Testis (tissue), 3 donors: Measurements from ENCODE around the gene ARID1B. TPM values are rescaled to one million over a fixed set of nuclear protein-coding genes. Genes with fewer than 3 reads are reported as not detected.

Source experiments
- DNase-seq: peaks from one replicate; pipeline ENCODE4 v3.0.0-alpha.2; 2019
- H3K27ac ChIP-seq, 2 donors: fragments of 200-600 bp; sonication (generic); one replicate each; pipeline ENCODE4 v1.5.1; 2019
- H3K27me3 ChIP-seq: fragments of 200-600 bp; sonication (generic); one replicate; pipeline ENCODE4 v1.5.1; 2019
- H3K36me3 ChIP-seq: fragments of 200-600 bp; sonication (generic); one replicate; pipeline ENCODE4 v1.5.1; 2017; ENCODE audit warnings: low read depth; ENCODE audit errors: missing control alignments
- H3K4me1 ChIP-seq: fragments of 200-600 bp; sonication (generic); one replicate; pipeline ENCODE4 v1.5.1; 2019
- H3K4me3 ChIP-seq, 2 donors: fragments of 200-600 bp; sonication (generic); one replicate each; pipeline ENCODE4 v1.5.1; 2017 to 2019
- H3K9me3 ChIP-seq: fragments of 200-600 bp; sonication (generic); one replicate; pipeline ENCODE4 v1.5.1; 2017
- POLR2A ChIP-seq: fragments of 450-650 bp; IDR thresholded peaks from one replicate; pipeline ENCODE4 v1.6.1; 2017; ENCODE audit warnings: antibody characterized with exemption, mild to moderate bottlenecking, moderate library complexity
- WGBS, 2 donors: methylation state at CpG; one replicate each; pipeline ENCODE4 v1.1.5; 2018; 5-methylcytosine and 5-hydroxymethylcytosine counted together
- intact Hi-C: fragments of 100-400 bp; cut with DNase I; formaldehyde crosslinking; loops from one replicate; pipeline ENCODE4 v1.15.1; 2023; ENCODE audit warnings: low total_unique reads
- polyA plus RNA-seq: library from polyadenylated mRNA; stranded (reverse); fragments of 350-450 nt; fragmentation: Illumina TruSeq; extraction: RNeasy Lipid Tissue Mini Kit (QIAGEN cat#74804); gene quantifications from one replicate; pipeline ENCODE4 v1.2.3, GENCODE V29; 2014; ENCODE audit warnings: low read depth, low replicate concordance; ENCODE audit not compliant: insufficient read depth
- total RNA-seq, 2 donors: library from RNA; depleted of rRNA; stranded (reverse); fragments of >200 nt; gene quantifications; one replicate each; pipeline ENCODE4 v1.2.3, GENCODE V29; 2016
- TF ChIP-seq, protein P1 (sequence below), 3 experiments: fragments of 450-650 bp in 2 of 3; fragments of 200-600 bp in 1 of 3; sonication (generic) in 1 of 3; IDR thresholded peaks; one replicate each; pipeline ENCODE4 v1.5.1; 2016 to 2019; ENCODE audit warnings: antibody characterized with exemption in 3 of 3, mild to moderate bottlenecking in 2 of 3, moderate library complexity in 1 of 3

Gene ARID1B
- total and polyA plus RNA-seq, 3 donors from 2014 or later, result 26.2 to 126 (median 103) TPM

DNA sequence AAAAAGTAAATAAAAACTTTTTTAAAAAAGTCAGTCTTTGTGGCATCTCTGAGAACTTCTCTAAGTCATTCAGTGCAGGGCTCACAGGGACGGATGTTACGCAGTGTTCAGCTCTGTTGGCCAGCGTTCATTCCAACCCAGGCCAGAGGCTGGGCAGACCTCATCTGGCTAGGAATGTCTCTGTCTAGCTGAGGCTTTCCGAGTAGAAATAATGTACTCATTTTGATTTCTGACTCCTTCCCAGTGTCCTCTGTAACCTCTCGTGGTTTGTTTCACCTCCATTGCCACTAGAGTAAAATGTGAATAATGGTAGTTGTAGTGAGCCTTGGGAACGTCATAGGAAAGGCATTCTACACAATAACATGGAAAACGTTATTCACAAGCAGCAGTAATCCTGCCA is 411.0 kb downstream of the ARID1B start:
- TF ChIP-seq POLR2A, result no peak
- TF ChIP-seq, protein P1, sequence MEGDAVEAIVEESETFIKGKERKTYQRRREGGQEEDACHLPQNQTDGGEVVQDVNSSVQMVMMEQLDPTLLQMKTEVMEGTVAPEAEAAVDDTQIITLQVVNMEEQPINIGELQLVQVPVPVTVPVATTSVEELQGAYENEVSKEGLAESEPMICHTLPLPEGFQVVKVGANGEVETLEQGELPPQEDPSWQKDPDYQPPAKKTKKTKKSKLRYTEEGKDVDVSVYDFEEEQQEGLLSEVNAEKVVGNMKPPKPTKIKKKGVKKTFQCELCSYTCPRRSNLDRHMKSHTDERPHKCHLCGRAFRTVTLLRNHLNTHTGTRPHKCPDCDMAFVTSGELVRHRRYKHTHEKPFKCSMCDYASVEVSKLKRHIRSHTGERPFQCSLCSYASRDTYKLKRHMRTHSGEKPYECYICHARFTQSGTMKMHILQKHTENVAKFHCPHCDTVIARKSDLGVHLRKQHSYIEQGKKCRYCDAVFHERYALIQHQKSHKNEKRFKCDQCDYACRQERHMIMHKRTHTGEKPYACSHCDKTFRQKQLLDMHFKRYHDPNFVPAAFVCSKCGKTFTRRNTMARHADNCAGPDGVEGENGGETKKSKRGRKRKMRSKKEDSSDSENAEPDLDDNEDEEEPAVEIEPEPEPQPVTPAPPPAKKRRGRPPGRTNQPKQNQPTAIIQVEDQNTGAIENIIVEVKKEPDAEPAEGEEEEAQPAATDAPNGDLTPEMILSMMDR (IDR thresholded peaks at IDR 0.05), result no peak
- Histone ChIP-seq H3K36me3 (no peaks in the 10 kb centered on the region), H3K4me3 (no peak overlapping the region), H3K27ac (no peak overlapping the region), H3K4me1 (peaks cover 15% of the 10 kb centered on the region), H3K27me3 (no peaks in the 10 kb centered on the region), H3K9me3 (no peaks in the 10 kb centered on the region)
- intact Hi-C loops, result loop anchor here (10.0 kb wide), 1 partner anchor 153 kb away; no protein-coding TSS in a partner anchor
- 82 to 83% methylated on average over 7 of the region's 7 CpGs for WGBS, 2 donors
- DNase-seq, result no peak

DNA sequence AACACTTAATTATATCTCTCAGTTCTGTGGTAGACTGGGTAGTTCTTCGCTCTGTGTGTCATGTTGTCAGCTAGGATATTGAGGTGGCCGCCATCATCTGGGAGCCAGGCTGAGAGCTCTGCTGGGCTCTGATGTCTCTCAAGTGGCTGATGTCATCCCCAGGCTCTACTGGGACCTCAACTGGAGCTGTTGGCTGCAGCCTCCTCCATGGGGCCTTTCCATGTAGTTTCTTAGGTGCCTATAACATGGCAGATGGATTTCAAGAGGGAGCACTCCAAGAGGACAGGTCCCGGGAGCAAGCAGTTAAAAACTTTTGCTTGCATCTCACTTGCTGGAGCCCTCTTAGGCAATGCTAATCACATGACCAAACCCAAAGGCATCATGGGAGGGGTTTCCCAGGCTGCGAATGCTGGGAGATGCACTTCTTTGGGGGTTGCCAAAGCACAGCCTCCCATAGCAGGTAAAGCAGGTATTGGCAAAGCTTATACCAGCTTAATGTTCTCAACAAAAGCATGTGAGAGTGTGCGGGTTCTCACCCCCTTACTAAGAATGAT is 416.3 kb downstream of the ARID1B start:
- TF ChIP-seq, protein P1 (IDR thresholded peaks at IDR 0.05), result no peak
- TF ChIP-seq POLR2A, result no peak
- peaks cover 10% of the 10 kb centered on the region for H3K4me1 ChIP-seq
- H3K36me3 ChIP-seq, result no peaks in the 10 kb centered on the region
- H3K27me3 ChIP-seq, result no peaks in the 10 kb centered on the region
- no peak overlapping the region for H3K4me3 ChIP-seq
- H3K27ac ChIP-seq, result no peak overlapping the region
- WGBS, 2 donors, result 97% methylated on average over 5 of the region's 5 CpGs
- intact Hi-C loops, result no loop called here
- no peaks in the 10 kb centered on the region for H3K9me3 ChIP-seq
- no peak for DNase-seq

DNA sequence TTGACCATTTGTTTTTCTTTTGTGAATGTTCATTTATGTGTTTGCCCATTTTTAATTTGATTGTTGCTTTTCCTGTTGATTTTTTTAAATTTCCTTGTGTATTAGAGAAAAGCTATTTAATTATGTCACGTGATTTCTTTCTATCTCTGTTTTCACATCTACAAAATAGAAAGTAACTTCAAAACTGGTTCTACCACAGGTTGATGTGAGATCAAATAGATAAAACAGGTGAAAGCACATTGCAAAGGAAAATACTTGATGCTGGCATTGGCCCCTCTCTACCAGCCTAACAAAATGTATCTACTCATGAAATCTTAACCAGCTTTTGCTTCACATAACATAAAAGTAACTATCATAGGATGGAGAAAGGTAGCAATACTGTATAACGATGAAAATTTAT is 416.9 kb downstream of the ARID1B start:
- no peak for TF ChIP-seq POLR2A
- TF ChIP-seq, protein P1 (IDR thresholded peaks at IDR 0.05), result no peak
- intact Hi-C loops, result no loop called here
- WGBS, 2 donors, result 93 to 96% methylated on average over 2 of the region's 2 CpGs
- Histone ChIP-seq H3K4me1 (peaks cover 10% of the 10 kb centered on the region), H3K9me3 (no peaks in the 10 kb centered on the region), H3K36me3 (no peaks in the 10 kb centered on the region), H3K27ac (no peak overlapping the region), H3K4me3 (no peak overlapping the region), H3K27me3 (no peaks in the 10 kb centered on the region)
- no peak for DNase-seq

DNA sequence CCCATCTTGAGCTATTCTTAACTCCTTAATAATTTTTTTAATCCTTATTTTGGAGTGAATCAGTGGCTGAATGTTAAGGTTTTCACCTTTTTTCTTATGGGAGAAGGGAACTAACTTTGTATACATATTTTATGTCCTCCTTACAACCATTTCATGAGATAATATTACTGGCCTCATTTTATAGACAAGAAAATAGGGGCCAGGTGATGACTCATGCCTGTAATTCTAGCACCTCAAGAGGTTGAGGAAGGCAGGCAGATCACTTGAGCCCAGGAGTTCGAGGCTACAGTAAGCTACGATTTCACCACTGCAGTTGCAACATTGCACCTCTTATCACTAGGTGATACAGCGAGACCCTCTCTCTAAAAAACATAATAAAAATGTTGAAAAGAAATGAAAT is 417.5 kb downstream of the ARID1B start:
- DNase-seq, result no peak
- TF ChIP-seq, protein P1 (IDR thresholded peaks at IDR 0.05), result no peak
- TF ChIP-seq POLR2A, result no peak
- Histone ChIP-seq H3K4me3 (no peak overlapping the region), H3K36me3 (no peaks in the 10 kb centered on the region), H3K9me3 (no peaks in the 10 kb centered on the region), H3K4me1 (peaks cover 10% of the 10 kb centered on the region), H3K27ac (peak overlapping the region; percentile 12 to 24), H3K27me3 (no peaks in the 10 kb centered on the region)
- WGBS, 2 donors, result 62 to 79% methylated on average over 3 of the region's 3 CpGs
- intact Hi-C loops, result no loop called here

DNA sequence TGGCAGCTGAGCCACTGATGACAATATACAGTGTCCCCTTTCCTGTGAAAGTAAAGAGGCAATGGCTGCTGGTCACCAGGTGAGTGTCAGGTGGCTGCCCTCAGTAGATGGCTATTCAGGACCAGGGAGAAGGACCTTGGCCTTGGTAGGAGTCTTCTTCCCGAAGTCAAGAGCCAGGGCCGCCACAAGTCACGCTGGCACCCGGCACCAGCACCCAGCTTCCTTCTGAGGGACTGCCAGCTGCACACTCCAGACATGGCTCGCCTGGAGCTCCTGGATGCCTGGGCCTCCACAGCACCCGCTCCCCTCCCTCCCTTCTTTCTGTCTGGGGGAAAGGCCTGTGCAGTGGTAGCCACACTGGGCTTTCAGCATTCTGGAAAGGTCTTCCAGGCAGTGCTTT is 419.2 kb downstream of the ARID1B start:
- WGBS, 2 donors, result 93 to 97% methylated on average over 5 to 6 of the region's 6 CpGs
- intact Hi-C loops, result no loop called here
- no peaks in the 10 kb centered on the region for H3K36me3 ChIP-seq
- no peaks in the 10 kb centered on the region for H3K9me3 ChIP-seq
- TF ChIP-seq, protein P1 (IDR thresholded peaks at IDR 0.05), result no peak
- no peak for TF ChIP-seq POLR2A
- peaks cover 10% of the 10 kb centered on the region for H3K4me1 ChIP-seq
- H3K4me3 ChIP-seq, result no peak overlapping the region
- no peak for DNase-seq
- no peak overlapping the region for H3K27ac ChIP-seq
- H3K27me3 ChIP-seq, result no peaks in the 10 kb centered on the region
